Stimulated activated naive CD8-positive, alpha-beta T cell treated with anti-CD3 and anti-CD28 coated beads, Interleukin-15, Interleukin-2, amounts not matched to agents 100 U/mL and 50 U/mL, for 24 hours (primary cell): Measurements from ENCODE around the gene CTDSP2.
"Not testable (repeated sequence)": the region's sequence is repeated elsewhere in the genome, so short reads cannot be mapped to it uniquely, and the experiment has no call there.

Experiments
- ATAC-seq: fragments of 150-1000 bp; cut with Tn5 transposase; one replicate; pipeline ENCODE4 v1.10.0; 2021
- DNase-seq: peaks from one replicate; pipeline ENCODE4 v3.0.0; 2021

Gene CTDSP2

GRCh38 chr12:57782243-57782607 lies 64.3 kb downstream of the CTDSP2 start:
- ATAC-seq (no peak), DNase-seq (no peak)

- ATAC-seq = no peak
Observed at GRCh38 chr12:57781801-57782200, 64.7 kb downstream of the CTDSP2 start.

GRCh38 chr12:57781244-57781643 lies 65.3 kb downstream of the CTDSP2 start:
- DNase-seq = no peak
- ATAC-seq = no peak

More at GRCh38 chr12:57781801-57782200, 64.7 kb downstream of the CTDSP2 start:
- DNase-seq = no peak

- DNase-seq = no peak
- no peak for ATAC-seq
Observed at GRCh38 chr12:57780284-57780897, 66.1 kb downstream of the CTDSP2 start.

- ATAC-seq (no peak), DNase-seq (no peak)
Observed at GRCh38 chr12:57779736-57780135, 66.8 kb downstream of the CTDSP2 start.

- ATAC-seq = no peak
- DNase-seq = no peak
Observed at GRCh38 chr12:57777911-57778310, 68.6 kb downstream of the CTDSP2 start.

GRCh38 chr12:57777367-57777766 lies 69.2 kb downstream of the CTDSP2 start:
- no peak for ATAC-seq
- DNase-seq = no peak

- DNase-seq (no peak), ATAC-seq (no peak)
Observed at GRCh38 chr12:57776247-57776587, 70.3 kb downstream of the CTDSP2 start.

- DNase-seq (no peak), ATAC-seq (no peak)
Observed at GRCh38 chr12:57775563-57776246, 70.8 kb downstream of the CTDSP2 start.

- ATAC-seq (no peak), DNase-seq (no peak)
Observed at GRCh38 chr12:57775044-57775443, 71.5 kb downstream of the CTDSP2 start.

- DNase-seq, ATAC-seq: not testable (repeated sequence)
Observed at GRCh38 chr12:57774634-57775033, 71.9 kb downstream of the CTDSP2 start.

- DNase-seq (peak; percentile 60), ATAC-seq (peak; percentile 16)
Observed at GRCh38 chr12:57772429-57773322, 73.9 kb downstream of the CTDSP2 start, which contains the start of gene EEF1AKMT3. Gene EEF1AKMT3 (plus strand): TSS chr12:57772614. CDS start chr12:57772725, 111 bp downstream.

- DNase-seq (peak; percentile 93), ATAC-seq (peak; percentile 94)
Observed at GRCh38 chr12:57771873-57772428, 74.6 kb downstream of the CTDSP2 start, which contains the start of gene METTL1. Gene METTL1 (minus strand): TSS chr12:57772105. CDS start chr12:57772083, 22 bp downstream.

GRCh38 chr12:57771236-57771872 lies 75.2 kb downstream of the CTDSP2 start:
- ATAC-seq = peak; percentile 68
- peak; percentile 93 for DNase-seq

GRCh38 chr12:57770734-57771133 lies 75.8 kb downstream of the CTDSP2 start:
- ATAC-seq (no peak), DNase-seq (no peak)
